ENCODE data around the gene ZNF699.
"Not testable (repeated sequence)": the region's sequence is repeated elsewhere in the genome, so short reads cannot be mapped to it uniquely, and the experiment has no call there.

Gene ZNF699

GRCh38 chr19:9283485-9283884, 26.2 kb downstream of the ZNF699 start:
- not testable (repeated sequence) for DNase-seq

GRCh38 chr19:9251236-9251635, 58.4 kb downstream of the ZNF699 start:
- no peak for DNase-seq

GRCh38 chr19:9250630-9251029, 59.0 kb downstream of the ZNF699 start, which contains the start of gene OR7E24:
TSS of gene OR7E24 (plus strand) at chr19:9250930. CDS start at chr19:9251044, 114 bp downstream.
- no peak for DNase-seq
